ENCODE results near the gene MPC1. TPM values are rescaled to one million over a fixed set of nuclear protein-coding genes. Genes with fewer than 3 reads are reported as not detected.

Gene MPC1
- total and polyA plus RNA-seq, 2 experiments from 2014 or later = 15.5 to 39.4 TPM

DNA sequence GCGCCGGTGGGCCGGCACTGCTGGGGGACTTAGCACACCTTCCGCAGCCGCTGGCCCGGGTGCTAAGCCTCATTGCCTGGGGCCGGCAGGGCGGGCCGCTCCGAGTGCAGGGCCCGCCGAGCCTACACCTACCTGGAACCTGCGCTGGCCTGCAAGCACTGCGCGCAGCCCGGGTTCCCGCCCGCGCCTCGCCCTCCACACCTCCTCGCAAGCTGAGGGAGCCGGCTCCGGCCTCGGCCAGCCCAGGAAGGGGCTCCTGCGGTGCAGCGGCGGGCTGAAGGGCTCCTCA lies 10.7 kb upstream of the MPC1 start:
- H3K36me3 ChIP-seq (ENCODE audit: insufficient read depth) = no peaks in the 10 kb centered on the region
- 0 out of 2 replicates have a peak overlapping the region, but pooled peaks have one; percentile 28 for H2AFZ ChIP-seq
- peak overlapping the region; percentile 26; the same call in 1 of the 2 replicates for H3K4me3 ChIP-seq
- no peaks in the 10 kb centered on the region for H4K20me1 ChIP-seq (replicated peaks; ENCODE audit: insufficient read depth)
- DNase-seq (ENCODE audit: low spot score) = peak; percentile 36
- H3K4me1 ChIP-seq (ENCODE audit: insufficient read depth) = peaks cover 12% of the 10 kb centered on the region
- peak; percentile 89 for ATAC-seq
- no peak overlapping the region for H3K27ac Mint-ChIP-seq
- no peaks in the 10 kb centered on the region for H3K9me2 ChIP-seq (ENCODE audit: insufficient read depth)
- H3K4me1 Mint-ChIP-seq = peaks cover 12% of the 10 kb centered on the region
- no peak overlapping the region for H3K4me3 Mint-ChIP-seq
- no peaks in the 10 kb centered on the region for H3K9me3 Mint-ChIP-seq
- no peak for TF ChIP-seq ZNF331 (CRISPR knock-in tag; IDR thresholded peaks at IDR 0.05; ENCODE audit: low read depth)
- TF ChIP-seq STAT1 (IDR thresholded peaks at IDR 0.05; ENCODE audit: unreplicated experiment) = no peak
- TF ChIP-seq, protein P1, sequence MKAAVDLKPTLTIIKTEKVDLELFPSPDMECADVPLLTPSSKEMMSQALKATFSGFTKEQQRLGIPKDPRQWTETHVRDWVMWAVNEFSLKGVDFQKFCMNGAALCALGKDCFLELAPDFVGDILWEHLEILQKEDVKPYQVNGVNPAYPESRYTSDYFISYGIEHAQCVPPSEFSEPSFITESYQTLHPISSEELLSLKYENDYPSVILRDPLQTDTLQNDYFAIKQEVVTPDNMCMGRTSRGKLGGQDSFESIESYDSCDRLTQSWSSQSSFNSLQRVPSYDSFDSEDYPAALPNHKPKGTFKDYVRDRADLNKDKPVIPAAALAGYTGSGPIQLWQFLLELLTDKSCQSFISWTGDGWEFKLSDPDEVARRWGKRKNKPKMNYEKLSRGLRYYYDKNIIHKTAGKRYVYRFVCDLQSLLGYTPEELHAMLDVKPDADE (IDR thresholded peaks at IDR 0.05) = no peak
- no peak for TF ChIP-seq NANOG (IDR thresholded peaks at IDR 0.05; ENCODE audit: borderline replicate concordance)
- no peak for TF ChIP-seq EZH2 (IDR thresholded peaks at IDR 0.05; ENCODE audit: low read depth, unreplicated experiment)
- no peak for TF ChIP-seq POLR2AphosphoS5 (IDR thresholded peaks at IDR 0.05; ENCODE audit: low read depth)
- no peak for TF ChIP-seq ZNF114 (CRISPR knock-in tag; IDR thresholded peaks at IDR 0.05)
- TF ChIP-seq EZH2phosphoT487 (IDR thresholded peaks at IDR 0.05; ENCODE audit: unreplicated experiment) = no peak
- TF ChIP-seq, protein P2, sequence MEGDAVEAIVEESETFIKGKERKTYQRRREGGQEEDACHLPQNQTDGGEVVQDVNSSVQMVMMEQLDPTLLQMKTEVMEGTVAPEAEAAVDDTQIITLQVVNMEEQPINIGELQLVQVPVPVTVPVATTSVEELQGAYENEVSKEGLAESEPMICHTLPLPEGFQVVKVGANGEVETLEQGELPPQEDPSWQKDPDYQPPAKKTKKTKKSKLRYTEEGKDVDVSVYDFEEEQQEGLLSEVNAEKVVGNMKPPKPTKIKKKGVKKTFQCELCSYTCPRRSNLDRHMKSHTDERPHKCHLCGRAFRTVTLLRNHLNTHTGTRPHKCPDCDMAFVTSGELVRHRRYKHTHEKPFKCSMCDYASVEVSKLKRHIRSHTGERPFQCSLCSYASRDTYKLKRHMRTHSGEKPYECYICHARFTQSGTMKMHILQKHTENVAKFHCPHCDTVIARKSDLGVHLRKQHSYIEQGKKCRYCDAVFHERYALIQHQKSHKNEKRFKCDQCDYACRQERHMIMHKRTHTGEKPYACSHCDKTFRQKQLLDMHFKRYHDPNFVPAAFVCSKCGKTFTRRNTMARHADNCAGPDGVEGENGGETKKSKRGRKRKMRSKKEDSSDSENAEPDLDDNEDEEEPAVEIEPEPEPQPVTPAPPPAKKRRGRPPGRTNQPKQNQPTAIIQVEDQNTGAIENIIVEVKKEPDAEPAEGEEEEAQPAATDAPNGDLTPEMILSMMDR (conservative IDR thresholded peaks at IDR 0.05; ENCODE audit: low read depth in 2 of 2) = no peak
- TF ChIP-seq, protein P3, sequence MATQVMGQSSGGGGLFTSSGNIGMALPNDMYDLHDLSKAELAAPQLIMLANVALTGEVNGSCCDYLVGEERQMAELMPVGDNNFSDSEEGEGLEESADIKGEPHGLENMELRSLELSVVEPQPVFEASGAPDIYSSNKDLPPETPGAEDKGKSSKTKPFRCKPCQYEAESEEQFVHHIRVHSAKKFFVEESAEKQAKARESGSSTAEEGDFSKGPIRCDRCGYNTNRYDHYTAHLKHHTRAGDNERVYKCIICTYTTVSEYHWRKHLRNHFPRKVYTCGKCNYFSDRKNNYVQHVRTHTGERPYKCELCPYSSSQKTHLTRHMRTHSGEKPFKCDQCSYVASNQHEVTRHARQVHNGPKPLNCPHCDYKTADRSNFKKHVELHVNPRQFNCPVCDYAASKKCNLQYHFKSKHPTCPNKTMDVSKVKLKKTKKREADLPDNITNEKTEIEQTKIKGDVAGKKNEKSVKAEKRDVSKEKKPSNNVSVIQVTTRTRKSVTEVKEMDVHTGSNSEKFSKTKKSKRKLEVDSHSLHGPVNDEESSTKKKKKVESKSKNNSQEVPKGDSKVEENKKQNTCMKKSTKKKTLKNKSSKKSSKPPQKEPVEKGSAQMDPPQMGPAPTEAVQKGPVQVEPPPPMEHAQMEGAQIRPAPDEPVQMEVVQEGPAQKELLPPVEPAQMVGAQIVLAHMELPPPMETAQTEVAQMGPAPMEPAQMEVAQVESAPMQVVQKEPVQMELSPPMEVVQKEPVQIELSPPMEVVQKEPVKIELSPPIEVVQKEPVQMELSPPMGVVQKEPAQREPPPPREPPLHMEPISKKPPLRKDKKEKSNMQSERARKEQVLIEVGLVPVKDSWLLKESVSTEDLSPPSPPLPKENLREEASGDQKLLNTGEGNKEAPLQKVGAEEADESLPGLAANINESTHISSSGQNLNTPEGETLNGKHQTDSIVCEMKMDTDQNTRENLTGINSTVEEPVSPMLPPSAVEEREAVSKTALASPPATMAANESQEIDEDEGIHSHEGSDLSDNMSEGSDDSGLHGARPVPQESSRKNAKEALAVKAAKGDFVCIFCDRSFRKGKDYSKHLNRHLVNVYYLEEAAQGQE (IDR thresholded peaks at IDR 0.05; ENCODE audit: unreplicated experiment) = no peak
- TF ChIP-seq, protein P4, sequence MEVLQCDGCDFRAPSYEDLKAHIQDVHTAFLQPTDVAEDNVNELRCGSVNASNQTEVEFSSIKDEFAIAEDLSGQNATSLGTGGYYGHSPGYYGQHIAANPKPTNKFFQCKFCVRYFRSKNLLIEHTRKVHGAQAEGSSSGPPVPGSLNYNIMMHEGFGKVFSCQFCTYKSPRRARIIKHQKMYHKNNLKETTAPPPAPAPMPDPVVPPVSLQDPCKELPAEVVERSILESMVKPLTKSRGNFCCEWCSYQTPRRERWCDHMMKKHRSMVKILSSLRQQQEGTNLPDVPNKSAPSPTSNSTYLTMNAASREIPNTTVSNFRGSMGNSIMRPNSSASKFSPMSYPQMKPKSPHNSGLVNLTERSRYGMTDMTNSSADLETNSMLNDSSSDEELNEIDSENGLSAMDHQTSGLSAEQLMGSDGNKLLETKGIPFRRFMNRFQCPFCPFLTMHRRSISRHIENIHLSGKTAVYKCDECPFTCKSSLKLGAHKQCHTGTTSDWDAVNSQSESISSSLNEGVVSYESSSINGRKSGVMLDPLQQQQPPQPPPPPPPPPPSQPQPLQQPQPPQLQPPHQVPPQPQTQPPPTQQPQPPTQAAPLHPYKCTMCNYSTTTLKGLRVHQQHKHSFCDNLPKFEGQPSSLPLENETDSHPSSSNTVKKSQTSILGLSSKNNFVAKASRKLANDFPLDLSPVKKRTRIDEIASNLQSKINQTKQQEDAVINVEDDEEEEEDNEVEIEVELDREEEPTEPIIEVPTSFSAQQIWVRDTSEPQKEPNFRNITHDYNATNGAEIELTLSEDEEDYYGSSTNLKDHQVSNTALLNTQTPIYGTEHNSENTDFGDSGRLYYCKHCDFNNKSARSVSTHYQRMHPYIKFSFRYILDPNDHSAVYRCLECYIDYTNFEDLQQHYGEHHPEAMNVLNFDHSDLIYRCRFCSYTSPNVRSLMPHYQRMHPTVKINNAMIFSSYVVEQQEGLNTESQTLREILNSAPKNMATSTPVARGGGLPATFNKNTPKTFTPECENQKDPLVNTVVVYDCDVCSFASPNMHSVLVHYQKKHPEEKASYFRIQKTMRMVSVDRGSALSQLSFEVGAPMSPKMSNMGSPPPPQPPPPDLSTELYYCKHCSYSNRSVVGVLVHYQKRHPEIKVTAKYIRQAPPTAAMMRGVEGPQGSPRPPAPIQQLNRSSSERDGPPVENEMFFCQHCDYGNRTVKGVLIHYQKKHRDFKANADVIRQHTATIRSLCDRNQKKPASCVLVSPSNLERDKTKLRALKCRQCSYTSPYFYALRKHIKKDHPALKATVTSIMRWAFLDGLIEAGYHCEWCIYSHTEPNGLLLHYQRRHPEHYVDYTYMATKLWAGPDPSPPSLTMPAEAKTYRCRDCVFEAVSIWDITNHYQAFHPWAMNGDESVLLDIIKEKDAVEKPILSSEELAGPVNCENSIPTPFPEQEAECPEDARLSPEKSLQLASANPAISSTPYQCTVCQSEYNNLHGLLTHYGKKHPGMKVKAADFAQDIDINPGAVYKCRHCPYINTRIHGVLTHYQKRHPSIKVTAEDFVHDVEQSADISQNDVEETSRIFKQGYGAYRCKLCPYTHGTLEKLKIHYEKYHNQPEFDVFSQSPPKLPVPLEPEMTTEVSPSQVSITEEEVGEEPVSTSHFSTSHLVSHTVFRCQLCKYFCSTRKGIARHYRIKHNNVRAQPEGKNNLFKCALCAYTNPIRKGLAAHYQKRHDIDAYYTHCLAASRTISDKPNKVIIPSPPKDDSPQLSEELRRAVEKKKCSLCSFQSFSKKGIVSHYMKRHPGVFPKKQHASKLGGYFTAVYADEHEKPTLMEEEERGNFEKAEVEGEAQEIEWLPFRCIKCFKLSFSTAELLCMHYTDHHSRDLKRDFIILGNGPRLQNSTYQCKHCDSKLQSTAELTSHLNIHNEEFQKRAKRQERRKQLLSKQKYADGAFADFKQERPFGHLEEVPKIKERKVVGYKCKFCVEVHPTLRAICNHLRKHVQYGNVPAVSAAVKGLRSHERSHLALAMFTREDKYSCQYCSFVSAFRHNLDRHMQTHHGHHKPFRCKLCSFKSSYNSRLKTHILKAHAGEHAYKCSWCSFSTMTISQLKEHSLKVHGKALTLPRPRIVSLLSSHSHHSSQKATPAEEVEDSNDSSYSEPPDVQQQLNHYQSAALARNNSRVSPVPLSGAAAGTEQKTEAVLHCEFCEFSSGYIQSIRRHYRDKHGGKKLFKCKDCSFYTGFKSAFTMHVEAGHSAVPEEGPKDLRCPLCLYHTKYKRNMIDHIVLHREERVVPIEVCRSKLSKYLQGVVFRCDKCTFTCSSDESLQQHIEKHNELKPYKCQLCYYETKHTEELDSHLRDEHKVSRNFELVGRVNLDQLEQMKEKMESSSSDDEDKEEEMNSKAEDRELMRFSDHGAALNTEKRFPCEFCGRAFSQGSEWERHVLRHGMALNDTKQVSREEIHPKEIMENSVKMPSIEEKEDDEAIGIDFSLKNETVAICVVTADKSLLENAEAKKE (CRISPR knock-in tag; IDR thresholded peaks at IDR 0.05) = no peak
- no peak for TF ChIP-seq JUNB (IDR thresholded peaks at IDR 0.05; ENCODE audit: unreplicated experiment)
- no peak for TF ChIP-seq CREB1 (CRISPR knock-in tag; IDR thresholded peaks at IDR 0.05; ENCODE audit: low read depth)
- no peak overlapping the region for H3K27ac ChIP-seq (ENCODE audit: low read depth)
- H3K27me3 ChIP-seq (ENCODE audit: insufficient read depth) = peaks cover 8% of the 10 kb centered on the region; the same call in 1 of the 2 replicates
- H3K36me3 Mint-ChIP-seq (ENCODE audit: low read depth) = no peaks in the 10 kb centered on the region; the same call in 2 of the 3 replicates
- H3K27me3 Mint-ChIP-seq (ENCODE audit: insufficient read depth, low read depth, poor library complexity) = peaks cover 6% of the 10 kb centered on the region
- H3F3A ChIP-seq (replicated peaks; ENCODE audit: low read depth) = 0 out of 2 replicates have a peak, but pooled peaks cover 3% of the 10 kb centered on the region
- 0 out of 2 replicates have a peak overlapping the region, but pooled peaks have one; percentile 20 for H3K4me2 ChIP-seq
- H3K79me2 ChIP-seq (replicated peaks; ENCODE audit: insufficient read depth) = no peaks in the 10 kb centered on the region

All from GM23338 (cell line).